Vagina (tissue), 2 donors: Measurements from ENCODE around the gene CCL11.

Experiments
- CTCF ChIP-seq, 3 experiments: fragments of 450-650 bp in 2 of 3; fragments of 200-600 bp in 1 of 3; sonication (generic) in 1 of 3; IDR thresholded peaks; one replicate each; pipeline ENCODE4 v1.5.1; 2017 to 2019; ENCODE audit warnings: antibody characterized with exemption in 3 of 3, mild to moderate bottlenecking in 2 of 3, moderate library complexity in 2 of 3
- POLR2AphosphoS5 ChIP-seq, 2 donors: sonication (generic); formaldehyde crosslinking; IDR thresholded peaks; one replicate each; pipeline ENCODE4 v1.9.0; 2017; ENCODE audit warnings: antibody characterized with exemption in 2 of 2, mild to moderate bottlenecking in 2 of 2, low read depth in 1 of 2; ENCODE audit not compliant: insufficient read depth in 1 of 2

GRCh38 chr17:34255841-34256240 is 29.7 kb upstream of the CCL11 start:
- no peak for TF ChIP-seq CTCF (IDR thresholded peaks at IDR 0.05)
- TF ChIP-seq POLR2AphosphoS5 (IDR thresholded peaks at IDR 0.05; ENCODE audit: insufficient read depth in 1 of 2, low read depth in 1 of 2): no peak
